ENCODE data around the gene RAMP2. TPM values are rescaled to one million over a fixed set of nuclear protein-coding genes. Genes with fewer than 3 reads are reported as not detected.

RAMP2 gene
- total RNA-seq, 2 donors from 2014 or later, result 4.9 to 5.1 TPM

GRCh38 chr17:42775534-42776098 is 14.6 kb downstream of the RAMP2 start:
- Histone ChIP-seq H3K27ac (ENCODE audit: low read depth, low read length) (no peak overlapping the region), H3K27me3 (ENCODE audit: control insufficient read depth, insufficient read depth, low read length, poor library complexity, severe bottlenecking) (peaks cover 1% of the 10 kb centered on the region), H3K36me3 (ENCODE audit: control insufficient read depth, insufficient read depth, low read length) (peaks cover 27% of the 10 kb centered on the region), H3K9ac (ENCODE audit: extremely low read depth, low read length, poor library complexity, severe bottlenecking) (no peak overlapping the region), H3K4me3 (ENCODE audit: low read length) (no peak overlapping the region), H3K9me3 (ENCODE audit: control insufficient read depth, low read length) (no peaks in the 10 kb centered on the region), H3K4me1 (ENCODE audit: control insufficient read depth, insufficient read depth, low read length) (no peaks in the 10 kb centered on the region)
- DNase-seq, result no peak
- TF ChIP-seq CTCF (conservative IDR thresholded peaks at IDR 0.05), result peak; percentile 22
- 89 to 95% methylated on average over 1 to 3 of the region's 3 CpGs for WGBS, 2 experiments (ENCODE audit: insufficient coverage in 1 of 2, insufficient read length in 1 of 2)
- H3K27me3 Mint-ChIP-seq (ENCODE audit: insufficient read depth), result peaks cover 2% of the 10 kb centered on the region
- peak overlapping the region; percentile 97 for H3K4me3 Mint-ChIP-seq
- peaks cover 27% of the 10 kb centered on the region for H3K36me3 Mint-ChIP-seq (ENCODE audit: low read depth)
- H3K4me1 Mint-ChIP-seq, result peaks cover 14% of the 10 kb centered on the region
- no peak overlapping the region for H3K27ac Mint-ChIP-seq
- H3K9me3 Mint-ChIP-seq, result no peaks in the 10 kb centered on the region

DNA sequence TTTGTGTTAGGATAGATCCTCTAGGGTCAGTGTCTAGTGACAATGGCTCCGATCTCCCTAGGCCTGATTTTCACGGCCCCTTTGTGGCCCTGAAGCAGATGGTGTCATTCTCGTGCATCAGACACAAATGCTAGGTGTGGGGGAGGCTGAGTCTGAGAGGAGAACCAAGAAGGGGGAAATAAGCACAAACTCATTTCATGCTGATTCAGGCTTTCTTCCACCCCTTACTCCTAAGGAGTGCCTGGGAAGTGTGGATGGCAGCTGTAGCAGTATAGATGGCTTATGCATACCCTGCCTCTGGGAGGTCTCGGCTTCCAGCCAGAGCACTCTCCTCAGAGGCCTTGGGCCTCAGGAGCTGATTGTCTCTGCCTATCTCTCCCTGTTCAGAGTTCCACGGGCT is 17.5 kb downstream of the RAMP2 start:
- Histone ChIP-seq H3K4me1 (ENCODE audit: control insufficient read depth, insufficient read depth, low read length) (no peaks in the 10 kb centered on the region), H3K4me3 (ENCODE audit: low read length) (no peak overlapping the region), H3K27me3 (ENCODE audit: control insufficient read depth, insufficient read depth, low read length, poor library complexity, severe bottlenecking) (peaks cover 31% of the 10 kb centered on the region), H3K27ac (ENCODE audit: low read depth, low read length) (no peak overlapping the region), H3K36me3 (ENCODE audit: control insufficient read depth, insufficient read depth, low read length) (peaks cover 27% of the 10 kb centered on the region), H3K9ac (ENCODE audit: extremely low read depth, low read length, poor library complexity, severe bottlenecking) (no peak overlapping the region), H3K9me3 (ENCODE audit: control insufficient read depth, low read length) (no peaks in the 10 kb centered on the region)
- peaks cover 23% of the 10 kb centered on the region for H3K4me1 Mint-ChIP-seq
- H3K27me3 Mint-ChIP-seq (ENCODE audit: insufficient read depth), result peaks cover 28% of the 10 kb centered on the region
- H3K4me3 Mint-ChIP-seq, result no peak overlapping the region
- H3K9me3 Mint-ChIP-seq, result no peaks in the 10 kb centered on the region
- WGBS, 2 experiments (ENCODE audit: insufficient coverage in 1 of 2, insufficient read length in 1 of 2), result 75 to 85% methylated on average over 2 to 5 of the region's 5 CpGs
- no peak overlapping the region for H3K27ac Mint-ChIP-seq
- H3K36me3 Mint-ChIP-seq (ENCODE audit: low read depth), result peaks cover 27% of the 10 kb centered on the region
- no peak for DNase-seq
- TF ChIP-seq CTCF (conservative IDR thresholded peaks at IDR 0.05), result no peak

DNA sequence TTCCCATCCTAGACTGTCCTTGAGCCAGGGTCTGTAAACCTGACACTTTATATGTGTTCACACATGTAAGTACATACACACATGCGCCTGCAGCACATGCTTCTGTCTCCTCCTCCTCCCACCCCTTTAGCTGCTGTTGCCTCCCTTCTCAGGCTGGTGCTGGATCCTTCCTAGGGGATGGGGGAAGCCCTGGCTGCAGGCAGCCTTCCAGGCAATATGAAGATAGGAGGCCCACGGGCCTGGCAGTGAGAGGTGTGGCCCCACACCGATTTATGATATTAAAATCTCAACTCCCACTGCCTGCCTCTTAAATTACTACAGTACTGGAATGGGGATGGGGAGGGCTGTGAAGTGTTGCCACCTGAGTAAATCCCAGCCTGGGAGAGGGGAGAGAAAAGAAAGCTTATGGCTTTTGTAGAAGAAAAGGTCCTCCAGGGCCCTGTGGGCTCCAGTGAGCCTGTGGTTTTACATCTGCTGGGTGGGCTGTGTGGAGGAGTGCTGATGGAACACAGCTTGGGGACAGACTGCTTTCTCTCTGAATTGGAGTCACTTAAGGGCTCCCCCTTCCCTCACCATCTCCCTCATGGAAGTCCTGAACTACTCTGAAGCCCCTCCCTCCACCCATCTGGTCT is 18.4 kb downstream of the RAMP2 start:
- Mint-ChIP-seq H3K27ac (peak overlapping the region; percentile 39), H3K36me3 (ENCODE audit: low read depth) (peaks cover 27% of the 10 kb centered on the region), H3K9me3 (no peaks in the 10 kb centered on the region), H3K4me3 (peak overlapping the region; percentile 57), H3K27me3 (ENCODE audit: insufficient read depth) (peaks cover 36% of the 10 kb centered on the region), H3K4me1 (peaks cover 19% of the 10 kb centered on the region)
- DNase-seq, result no peak
- WGBS, 2 experiments (ENCODE audit: insufficient coverage in 1 of 2, insufficient read length in 1 of 2), result 84 to 100% methylated on average over 1 to 3 of the region's 3 CpGs
- no peaks in the 10 kb centered on the region for H3K9me3 ChIP-seq (ENCODE audit: control insufficient read depth, low read length)
- peaks cover 38% of the 10 kb centered on the region for H3K27me3 ChIP-seq (ENCODE audit: control insufficient read depth, insufficient read depth, low read length, poor library complexity, severe bottlenecking)
- no peak overlapping the region for H3K9ac ChIP-seq (ENCODE audit: extremely low read depth, low read length, poor library complexity, severe bottlenecking)
- H3K4me1 ChIP-seq (ENCODE audit: control insufficient read depth, insufficient read depth, low read length), result no peaks in the 10 kb centered on the region
- H3K27ac ChIP-seq (ENCODE audit: low read depth, low read length), result no peak overlapping the region
- H3K36me3 ChIP-seq (ENCODE audit: control insufficient read depth, insufficient read depth, low read length), result peaks cover 27% of the 10 kb centered on the region
- H3K4me3 ChIP-seq (ENCODE audit: low read length), result no peak overlapping the region
- TF ChIP-seq CTCF (conservative IDR thresholded peaks at IDR 0.05), result no peak
